Articular chondrocyte of knee joint (primary cell): Measurements from ENCODE around the gene TMEM221. TPM values are rescaled to one million over a fixed set of nuclear protein-coding genes. Genes with fewer than 3 reads are reported as not detected.

Experiments
- total RNA-seq: library from RNA; depleted of rRNA; stranded (reverse); fragments of >200 nt; gene quantifications from 2 replicates; pipeline ENCODE4 v1.2.3, GENCODE V29; 2012

TMEM221 gene
- total RNA-seq, result 0.22 TPM in 1 of 2 replicates, not detected in the other

GRCh38 chr19:17448131-17448967, at the start of gene TMEM221:
Gene TMEM221 (minus strand): TSS chr19:17448668. CDS start chr19:17448462, 206 bp downstream.

GRCh38 chr19:17470068-17470841, 21.8 kb upstream of the TMEM221 start, which contains the start of gene SLC27A1:
Gene SLC27A1 (plus strand): TSS chr19:17470524. CDS start chr19:17470541, 17 bp downstream.

GRCh38 chr19:17460372-17461230, 12.1 kb upstream of the TMEM221 start, which contains the start of gene NXNL1:
Gene NXNL1 (minus strand): TSS chr19:17460926. CDS start chr19:17460869, 57 bp downstream.

GRCh38 chr19:17419621-17420474, 28.6 kb downstream of the TMEM221 start, which contains the start of gene MVB12A:
Gene MVB12A (plus strand): TSS chr19:17420047. CDS start chr19:17420136, 89 bp downstream.

GRCh38 chr19:17405250-17406045, 43.0 kb downstream of the TMEM221 start, which contains the start of gene BST2:
Gene BST2 (minus strand): TSS chr19:17405630. CDS start chr19:17405575, 55 bp downstream.

GRCh38 chr19:17393914-17394313, 54.6 kb downstream of the TMEM221 start, which contains the start of gene CCDC194:
Gene CCDC194 (minus strand): TSS chr19:17394196. CDS start chr19:17394158, 38 bp downstream.

Other genes with a start within 250 kb of the TMEM221 start
- 20.3 and 22.7 TPM in 2 replicates for gene USE1, start 233.3 kb downstream of the TMEM221 start, total RNA-seq
- 3.7 and 4.1 TPM in 2 replicates for gene OCEL1, start 222.4 kb downstream of the TMEM221 start, total RNA-seq
- 20.8 and 27.7 TPM in 2 replicates for gene NR2F6, start 202.7 kb downstream of the TMEM221 start, total RNA-seq
- not detected in 2 replicates for gene USHBP1, start 183.9 kb downstream of the TMEM221 start, total RNA-seq
- 59.5 and 63.5 TPM in 2 replicates for gene BABAM1, start 181.2 kb downstream of the TMEM221 start, total RNA-seq
- gene ANKLE1, start 166.8 kb downstream of the TMEM221 start, total RNA-seq, result 0.26 TPM in 1 of 2 replicates, not detected in the other
- gene ABHD8, start 145.2 kb downstream of the TMEM221 start, total RNA-seq, result 9.0 and 10.5 TPM in 2 replicates
- gene MRPL34, start 142.8 kb downstream of the TMEM221 start, total RNA-seq, result 19.7 and 23.7 TPM in 2 replicates
- gene DDA1, start 139.1 kb downstream of the TMEM221 start, total RNA-seq, result 11.8 and 22.7 TPM in 2 replicates
- gene ANO8, start 113.8 kb downstream of the TMEM221 start, total RNA-seq, result 2.6 and 3.5 TPM in 2 replicates
- gene GTPBP3, start 111.1 kb downstream of the TMEM221 start, total RNA-seq, result 4.8 and 9.4 TPM in 2 replicates
- gene PLVAP, start 71.3 kb downstream of the TMEM221 start, total RNA-seq, result not detected in 2 replicates
- 0.22 TPM in 1 of 2 replicates, not detected in the other for gene CCDC194, start 54.5 kb downstream of the TMEM221 start, total RNA-seq
- 0.65 and 1.2 TPM in 2 replicates for gene BST2, start 43.0 kb downstream of the TMEM221 start, total RNA-seq
- gene MVB12A, start 28.6 kb downstream of the TMEM221 start, total RNA-seq, result 24.5 and 42.3 TPM in 2 replicates
- not detected in 2 replicates for gene NXNL1, start 12.3 kb upstream of the TMEM221 start, total RNA-seq
- gene SLC27A1, start 21.9 kb upstream of the TMEM221 start, total RNA-seq, result 12.0 and 13.5 TPM in 2 replicates
- gene PGLS, start 63.0 kb upstream of the TMEM221 start, total RNA-seq, result 52.5 and 55.2 TPM in 2 replicates
- gene COLGALT1, start 107.0 kb upstream of the TMEM221 start, total RNA-seq, result 55.5 and 55.7 TPM in 2 replicates
- gene UNC13A, start 239.7 kb upstream of the TMEM221 start, total RNA-seq, result under 0.01 TPM in 2 replicates